HUES6 (cell line): ENCODE data around the gene RPH3AL.

Experiments
- H3K27ac ChIP-seq: 2 replicates; pipeline ENCODE4 v1.7.0; 2013; ENCODE audit warnings: low read depth, mild to moderate bottlenecking, low read length, inconsistent platforms
- H3K27me3 ChIP-seq: 2 replicates; pipeline ENCODE4 v1.6.1; 2013; ENCODE audit warnings: low read length; ENCODE audit not compliant: control insufficient read depth, insufficient read depth
- H3K36me3 ChIP-seq: 2 replicates; pipeline ENCODE4 v1.6.1; 2013; ENCODE audit warnings: low read length; ENCODE audit not compliant: control insufficient read depth, insufficient read depth
- H3K4me1 ChIP-seq: 2 replicates; pipeline ENCODE4 v1.6.1; 2013; ENCODE audit warnings: low read length; ENCODE audit not compliant: control insufficient read depth, insufficient read depth
- H3K4me3 ChIP-seq: 2 replicates; pipeline ENCODE4 v1.5.1; 2013; ENCODE audit warnings: low read depth, low read length
- H3K9ac ChIP-seq: one replicate; pipeline ENCODE4 v1.6.1; 2013; ENCODE audit warnings: mild to moderate bottlenecking, low read length
- H3K9me3 ChIP-seq: 2 replicates; pipeline ENCODE4 v1.6.1; 2013; ENCODE audit warnings: low read depth, low read length; ENCODE audit not compliant: control insufficient read depth, insufficient read depth

The RPH3AL gene

GRCh38 chr17:283911-284675, 68.5 kb downstream of the RPH3AL start:
- no peak overlapping the region for H3K27ac ChIP-seq
- H3K9me3 ChIP-seq: peaks cover 10% of the 10 kb centered on the region
- no peak overlapping the region for H3K9ac ChIP-seq
- no peak overlapping the region for H3K4me3 ChIP-seq
- no peaks in the 10 kb centered on the region for H3K36me3 ChIP-seq
- peaks cover 8% of the 10 kb centered on the region for H3K4me1 ChIP-seq
- peaks cover 15% of the 10 kb centered on the region for H3K27me3 ChIP-seq

- Histone ChIP-seq H3K27ac (no peak overlapping the region), H3K36me3 (no peaks in the 10 kb centered on the region), H3K4me1 (peaks cover 8% of the 10 kb centered on the region), H3K27me3 (peaks cover 15% of the 10 kb centered on the region), H3K9me3 (peaks cover 14% of the 10 kb centered on the region), H3K9ac (no peak overlapping the region), H3K4me3 (no peak overlapping the region)
Measured at GRCh38 chr17:282912-283882, 69.4 kb downstream of the RPH3AL start.

GRCh38 chr17:282000-282911, 70.4 kb downstream of the RPH3AL start:
- Histone ChIP-seq H3K36me3 (no peaks in the 10 kb centered on the region), H3K9me3 (peaks cover 19% of the 10 kb centered on the region), H3K9ac (no peak overlapping the region), H3K27ac (no peak overlapping the region), H3K27me3 (peaks cover 15% of the 10 kb centered on the region), H3K4me3 (no peak overlapping the region), H3K4me1 (peaks cover 8% of the 10 kb centered on the region)

- H3K9ac ChIP-seq: no peak overlapping the region
- H3K4me1 ChIP-seq: peaks cover 7% of the 10 kb centered on the region
- peaks cover 12% of the 10 kb centered on the region for H3K27me3 ChIP-seq
Measured at GRCh38 chr17:281365-281999, 71.1 kb downstream of the RPH3AL start.

GRCh38 chr17:280901-281300, 71.7 kb downstream of the RPH3AL start:
- Histone ChIP-seq H3K27me3 (peaks cover 7% of the 10 kb centered on the region; the same call in 1 of the 2 replicates), H3K9ac (no peak overlapping the region), H3K4me3 (no peak overlapping the region), H3K4me1 (peaks cover under 1% of the 10 kb centered on the region), H3K9me3 (peaks cover 19% of the 10 kb centered on the region), H3K27ac (no peak overlapping the region), H3K36me3 (no peaks in the 10 kb centered on the region)

More at GRCh38 chr17:281365-281999, 71.1 kb downstream of the RPH3AL start:
- H3K4me3 ChIP-seq: no peak overlapping the region
- H3K36me3 ChIP-seq: no peaks in the 10 kb centered on the region
- peaks cover 19% of the 10 kb centered on the region for H3K9me3 ChIP-seq
- H3K27ac ChIP-seq: no peak overlapping the region

- Histone ChIP-seq H3K4me1 (no peaks in the 10 kb centered on the region), H3K9me3 (peaks cover 19% of the 10 kb centered on the region), H3K4me3 (no peak overlapping the region), H3K9ac (no peak overlapping the region), H3K27me3 (no peaks in the 10 kb centered on the region; the same call in 1 of the 2 replicates), H3K36me3 (no peaks in the 10 kb centered on the region), H3K27ac (no peak overlapping the region)
Measured at GRCh38 chr17:280216-280615, 72.4 kb downstream of the RPH3AL start.

GRCh38 chr17:279776-280175, 72.8 kb downstream of the RPH3AL start:
- Histone ChIP-seq H3K9me3 (peaks cover 19% of the 10 kb centered on the region), H3K9ac (no peak overlapping the region), H3K36me3 (no peaks in the 10 kb centered on the region), H3K27ac (no peak overlapping the region), H3K4me3 (no peak overlapping the region), H3K4me1 (no peaks in the 10 kb centered on the region), H3K27me3 (no peaks in the 10 kb centered on the region; the same call in 1 of the 2 replicates)

GRCh38 chr17:279331-279730, 73.3 kb downstream of the RPH3AL start:
- no peak overlapping the region for H3K27ac ChIP-seq
- no peaks in the 10 kb centered on the region; the same call in 1 of the 2 replicates for H3K27me3 ChIP-seq
- H3K9me3 ChIP-seq: peaks cover 19% of the 10 kb centered on the region
- H3K4me1 ChIP-seq: no peaks in the 10 kb centered on the region
- H3K4me3 ChIP-seq: no peak overlapping the region
- no peak overlapping the region for H3K9ac ChIP-seq
- H3K36me3 ChIP-seq: no peaks in the 10 kb centered on the region

GRCh38 chr17:278676-279059, 73.9 kb downstream of the RPH3AL start:
- no peaks in the 10 kb centered on the region for H3K36me3 ChIP-seq
- H3K27ac ChIP-seq: no peak overlapping the region
- no peaks in the 10 kb centered on the region for H3K4me1 ChIP-seq
- H3K27me3 ChIP-seq: no peaks in the 10 kb centered on the region
- H3K9ac ChIP-seq: no peak overlapping the region
- peaks cover 19% of the 10 kb centered on the region for H3K9me3 ChIP-seq
- H3K4me3 ChIP-seq: no peak overlapping the region

- Histone ChIP-seq H3K27me3 (no peaks in the 10 kb centered on the region), H3K9me3 (peaks cover 19% of the 10 kb centered on the region), H3K36me3 (no peaks in the 10 kb centered on the region), H3K4me3 (no peak overlapping the region), H3K9ac (no peak overlapping the region), H3K27ac (no peak overlapping the region), H3K4me1 (no peaks in the 10 kb centered on the region)
Measured at GRCh38 chr17:278055-278675, 74.4 kb downstream of the RPH3AL start.
